Smooth muscle cell (in vitro differentiated cells): ENCODE data around the gene TEX22. TPM values are rescaled to one million over a fixed set of nuclear protein-coding genes. Genes with fewer than 3 reads are reported as not detected.

Experiments
- DNase-seq: peaks from one replicate; lab custom pipeline; 2025; ENCODE audit not compliant: unreplicated experiment; lab: John Stamatoyannopoulos, UW
- H2AFZ ChIP-seq: fragments of 200-600 bp; sonication (generic); 2 replicates; pipeline ENCODE4 v1.6.0; 2016; ENCODE audit warnings: antibody characterized with exemption, low read depth, mild to moderate bottlenecking
- H3F3A ChIP-seq: fragments of 200-600 bp; sonication (generic); 2 replicates; pipeline ENCODE4 v1.6.0; 2017; ENCODE audit warnings: antibody characterized with exemption, low read depth
- H3K27ac ChIP-seq: fragments of 200-600 bp; sonication (generic); 2 replicates; pipeline ENCODE4 v1.5.1; 2016; ENCODE audit warnings: low read depth, mild to moderate bottlenecking
- H3K27me3 ChIP-seq: fragments of 200-600 bp; sonication (generic); 2 replicates; pipeline ENCODE4 v1.6.1; 2016; ENCODE audit warnings: low read depth, mild to moderate bottlenecking
- H3K36me3 ChIP-seq: fragments of 200-600 bp; sonication (generic); 2 replicates; pipeline ENCODE4 v1.5.1; 2016; ENCODE audit warnings: low read depth
- H3K4me1 ChIP-seq: fragments of 200-600 bp; sonication (generic); 2 replicates; pipeline ENCODE4 v1.5.1; 2016; ENCODE audit warnings: low read depth
- H3K4me2 ChIP-seq: fragments of 200-600 bp; sonication (generic); 2 replicates; pipeline ENCODE4 v1.6.0; 2016; ENCODE audit warnings: mild to moderate bottlenecking
- H3K4me3 ChIP-seq: fragments of 200-600 bp; sonication (generic); 2 replicates; pipeline ENCODE4 v1.5.1; 2016; ENCODE audit warnings: mild to moderate bottlenecking
- H3K79me2 ChIP-seq: fragments of 200-600 bp; sonication (generic); 2 replicates; pipeline ENCODE4 v1.6.0; 2016; ENCODE audit warnings: low read depth, mild to moderate bottlenecking
- H3K9ac ChIP-seq: fragments of 200-600 bp; sonication (generic); 2 replicates; pipeline ENCODE4 v1.6.0; 2016; ENCODE audit warnings: low read depth
- H3K9me3 ChIP-seq: fragments of 200-600 bp; sonication (generic); replicated peaks from 2 replicates; pipeline ENCODE4 v1.5.1; 2016; ENCODE audit warnings: low read depth
- H4K20me1 ChIP-seq: fragments of 200-600 bp; sonication (generic); 2 replicates; pipeline ENCODE4 v1.6.0; 2016; ENCODE audit warnings: low read depth
- WGBS: methylation state at CpG from one replicate; pipeline ENCODE4 v1.1.7; 2016; ENCODE audit warnings: low lambda C conversion rate; 5-methylcytosine and 5-hydroxymethylcytosine counted together
- polyA plus RNA-seq: library from polyadenylated mRNA; unstranded; fragments of >200 nt; fragmentation: Nextera tagmentation; extraction: Ambion mirVana; gene quantifications from 2 replicates; pipeline ENCODE4 v1.2.1, GENCODE V29; 2016
- total RNA-seq: library from RNA; depleted of rRNA; stranded (reverse); fragments of >200 nt; gene quantifications from 2 replicates; pipeline ENCODE4 v1.2.3, GENCODE V29; 2014
- TF ChIP-seq, protein P1 (sequence below): fragments of 200-600 bp; sonication (generic); IDR thresholded peaks from 2 replicates; pipeline ENCODE4 v1.5.1; 2017; ENCODE audit warnings: borderline replicate concordance, mild to moderate bottlenecking, antibody characterized with exemption; ENCODE audit not compliant: insufficient read depth, poor library complexity, severe bottlenecking

TEX22 gene
- total and polyA plus RNA-seq, 2 experiments from 2014 or later: 0.09 to 0.93 TPM

DNA sequence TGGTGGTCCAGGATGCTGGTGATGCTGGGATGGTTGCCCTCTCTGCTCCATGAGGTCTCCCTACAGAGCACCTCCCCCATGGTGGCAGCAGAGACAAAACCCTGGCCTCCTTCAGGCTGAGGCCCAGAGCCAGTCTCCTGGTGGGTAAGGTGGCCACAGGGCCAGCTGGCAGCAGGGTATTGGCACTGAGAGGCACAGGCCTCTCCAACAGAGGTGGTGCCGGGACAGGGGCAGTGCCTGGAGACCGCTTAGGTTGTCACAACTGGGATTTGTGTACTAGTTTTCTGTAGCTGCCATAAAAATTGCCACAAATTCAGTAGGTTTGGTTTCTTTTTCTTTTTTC is 15.2 kb downstream of the TEX22 start:
- no peak overlapping the region for H2AFZ ChIP-seq
- no peaks in the 10 kb centered on the region for H4K20me1 ChIP-seq
- H3K4me1 ChIP-seq: peaks cover 10% of the 10 kb centered on the region
- DNase-seq: no peak
- H3K27me3 ChIP-seq: peaks cover 14% of the 10 kb centered on the region
- H3F3A ChIP-seq: peaks cover 7% of the 10 kb centered on the region
- H3K4me2 ChIP-seq: no peak overlapping the region
- H3K9ac ChIP-seq: no peak overlapping the region
- H3K9me3 ChIP-seq: no peaks in the 10 kb centered on the region
- WGBS: 98% methylated on average over 2 of the region's 2 CpGs
- H3K27ac ChIP-seq: no peak overlapping the region
- H3K36me3 ChIP-seq: no peaks in the 10 kb centered on the region
- no peak overlapping the region for H3K4me3 ChIP-seq
- TF ChIP-seq, protein P1, sequence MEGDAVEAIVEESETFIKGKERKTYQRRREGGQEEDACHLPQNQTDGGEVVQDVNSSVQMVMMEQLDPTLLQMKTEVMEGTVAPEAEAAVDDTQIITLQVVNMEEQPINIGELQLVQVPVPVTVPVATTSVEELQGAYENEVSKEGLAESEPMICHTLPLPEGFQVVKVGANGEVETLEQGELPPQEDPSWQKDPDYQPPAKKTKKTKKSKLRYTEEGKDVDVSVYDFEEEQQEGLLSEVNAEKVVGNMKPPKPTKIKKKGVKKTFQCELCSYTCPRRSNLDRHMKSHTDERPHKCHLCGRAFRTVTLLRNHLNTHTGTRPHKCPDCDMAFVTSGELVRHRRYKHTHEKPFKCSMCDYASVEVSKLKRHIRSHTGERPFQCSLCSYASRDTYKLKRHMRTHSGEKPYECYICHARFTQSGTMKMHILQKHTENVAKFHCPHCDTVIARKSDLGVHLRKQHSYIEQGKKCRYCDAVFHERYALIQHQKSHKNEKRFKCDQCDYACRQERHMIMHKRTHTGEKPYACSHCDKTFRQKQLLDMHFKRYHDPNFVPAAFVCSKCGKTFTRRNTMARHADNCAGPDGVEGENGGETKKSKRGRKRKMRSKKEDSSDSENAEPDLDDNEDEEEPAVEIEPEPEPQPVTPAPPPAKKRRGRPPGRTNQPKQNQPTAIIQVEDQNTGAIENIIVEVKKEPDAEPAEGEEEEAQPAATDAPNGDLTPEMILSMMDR: no peak
- H3K79me2 ChIP-seq: no peaks in the 10 kb centered on the region

DNA sequence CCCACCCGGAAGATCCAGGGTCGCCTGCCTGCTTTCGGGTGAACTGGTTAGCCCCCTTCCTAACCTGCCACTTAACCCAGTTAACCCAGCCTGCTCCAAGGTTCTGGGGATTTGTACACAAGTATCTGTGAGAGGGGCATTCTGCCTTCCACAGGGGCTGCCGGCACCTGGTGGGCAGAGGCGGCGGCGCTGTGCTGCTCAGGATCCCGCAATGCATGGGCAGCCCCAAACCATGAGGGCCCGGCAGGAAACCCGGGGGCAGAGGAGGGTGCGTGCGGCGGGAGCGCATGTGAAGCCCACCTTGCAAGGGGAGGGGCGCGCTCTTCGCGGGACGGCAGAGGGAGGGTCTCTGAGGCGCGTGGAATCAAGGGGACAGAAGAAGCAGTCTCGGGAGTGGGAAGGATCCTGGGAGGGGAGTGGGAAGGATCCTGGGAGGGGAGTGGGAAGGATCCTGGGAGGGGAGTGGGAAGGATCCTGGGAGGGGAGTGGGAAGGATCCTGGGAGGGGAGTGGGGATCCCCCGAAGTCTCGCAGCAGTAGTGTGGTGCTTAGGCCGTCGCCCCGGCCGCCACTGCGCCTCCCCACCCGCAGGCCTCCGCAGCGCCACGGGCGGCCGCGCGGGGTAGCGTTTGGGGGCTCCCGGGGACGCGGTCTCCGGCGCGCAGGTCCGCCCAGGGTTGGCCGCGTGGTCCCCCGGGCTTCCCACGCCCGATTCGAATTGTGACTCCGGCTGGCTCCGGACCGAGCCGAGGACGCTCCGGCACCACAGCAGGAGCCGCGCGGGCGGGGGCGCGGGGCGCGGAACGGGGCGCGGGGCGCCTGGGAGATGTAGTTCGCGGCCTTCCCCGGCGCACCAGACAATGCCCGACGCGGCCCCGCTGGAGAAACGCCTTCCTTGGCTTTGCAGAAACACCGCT is 16.4 kb downstream of the TEX22 start:
- peak overlapping the region; percentile 43 for H3K9ac ChIP-seq

DNA sequence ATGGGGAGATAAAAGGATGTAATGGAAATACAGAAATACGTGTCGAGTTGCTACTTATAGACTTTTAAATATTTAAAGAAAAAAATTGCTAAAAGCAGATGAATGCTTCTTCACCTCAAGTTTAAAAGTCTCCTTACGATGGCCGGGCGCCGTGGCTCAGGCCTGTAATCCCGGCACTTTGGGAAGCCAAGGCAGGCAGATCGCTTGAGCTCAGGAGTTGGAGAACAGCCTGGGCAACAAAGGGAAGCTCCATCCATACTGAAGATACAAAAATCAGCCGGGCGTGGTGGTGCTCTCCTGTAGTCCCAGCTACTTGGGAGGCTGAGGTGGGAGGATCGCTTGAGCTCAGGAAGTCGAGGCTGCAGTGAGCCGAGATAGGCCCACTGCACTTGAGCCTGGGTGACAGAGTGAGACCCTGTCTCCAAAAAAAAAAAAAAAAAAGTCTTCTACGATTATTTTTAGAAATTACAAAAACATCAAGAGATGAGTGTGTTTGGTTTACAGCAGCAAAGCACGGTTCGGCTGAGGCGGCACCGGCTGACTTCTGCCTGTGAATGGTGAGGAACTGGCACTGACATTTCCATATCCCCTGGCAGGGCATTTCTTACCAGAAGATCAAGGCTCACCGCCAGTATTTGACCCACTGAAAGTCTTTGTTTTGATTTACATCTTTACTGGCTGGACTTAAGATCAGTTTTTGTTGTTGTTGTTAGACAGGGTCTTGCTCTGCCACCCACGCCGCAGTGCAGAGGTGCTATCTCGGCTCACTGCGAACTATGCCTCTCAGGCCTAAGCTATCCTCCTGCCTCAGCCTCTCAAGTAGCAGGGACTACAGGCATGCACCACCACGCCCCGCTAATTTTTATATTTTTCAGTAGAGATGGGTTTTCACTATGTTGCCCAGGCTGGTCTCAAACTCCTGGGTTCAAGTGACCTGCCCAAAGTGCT is 17.4 kb downstream of the TEX22 start:
- H3K4me3 ChIP-seq: peak overlapping the region; percentile 69
- no peaks in the 10 kb centered on the region for H3K27me3 ChIP-seq
- H3K4me2 ChIP-seq: peak overlapping the region; percentile 97
- H3K4me1 ChIP-seq: peaks cover 16% of the 10 kb centered on the region
- TF ChIP-seq, protein P1: no peak
- DNase-seq: no peak
- H3K9ac ChIP-seq: no peak overlapping the region
- H4K20me1 ChIP-seq: peaks cover 2% of the 10 kb centered on the region
- H3F3A ChIP-seq: peaks cover 7% of the 10 kb centered on the region
- no peaks in the 10 kb centered on the region for H3K36me3 ChIP-seq
- peaks cover 9% of the 10 kb centered on the region for H3K79me2 ChIP-seq
- WGBS: 92% methylated on average over 25 of the region's 25 CpGs
- peak overlapping the region; percentile 99 for H2AFZ ChIP-seq
- no peak overlapping the region for H3K27ac ChIP-seq
- no peaks in the 10 kb centered on the region for H3K9me3 ChIP-seq

More for the DNA sequence above, 16.4 kb downstream of the TEX22 start:
- Histone ChIP-seq H3F3A (peaks cover 7% of the 10 kb centered on the region), H3K36me3 (no peaks in the 10 kb centered on the region), H3K27me3 (peaks cover 6% of the 10 kb centered on the region), H3K9me3 (no peaks in the 10 kb centered on the region), H3K4me3 (peak overlapping the region; percentile 69), H3K4me1 (peaks cover 18% of the 10 kb centered on the region), H4K20me1 (no peaks in the 10 kb centered on the region), H3K79me2 (peaks cover 3% of the 10 kb centered on the region), H3K27ac (no peak overlapping the region), H2AFZ (peak overlapping the region; percentile 99), H3K4me2 (peak overlapping the region; percentile 97)
- peak; percentile 31 for DNase-seq
- 10% methylated on average over 51 of the region's 79 CpGs for WGBS
- TF ChIP-seq, protein P1: peak; percentile 67
